ENCODE results near the gene PIGU. TPM values are rescaled to one million over a fixed set of nuclear protein-coding genes. Genes with fewer than 3 reads are reported as not detected.

The PIGU gene
- total and polyA plus RNA-seq, 2 donors (not counting 3 experiments of a cell fraction or from before 2014, with no cell fraction given): 20.3 to 81.8 TPM

DNA sequence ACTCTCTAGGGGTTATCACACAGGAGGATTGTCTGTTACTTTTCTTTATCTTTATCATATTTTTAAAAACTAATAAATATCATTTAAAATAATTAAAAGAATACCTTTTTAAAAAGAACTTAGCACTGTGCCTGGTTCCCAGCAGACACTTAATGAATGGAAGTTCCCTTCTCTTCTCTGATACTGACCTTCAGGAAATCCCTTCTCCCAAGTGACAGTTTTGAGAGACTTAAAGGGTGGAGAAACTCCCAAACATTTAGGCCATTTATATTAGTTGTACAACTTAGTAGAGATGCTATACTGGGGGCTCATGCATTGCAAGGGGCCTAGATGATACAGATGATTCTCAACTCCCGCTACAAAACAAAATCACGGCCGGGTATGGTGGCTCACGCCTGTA, 99.8 kb downstream of the PIGU start:
- intact Hi-C loops (cut with micrococcal nuclease) (no loop called here), dilution Hi-C loops (cut with MboI; ENCODE audit: extremely low pct_ligation_motif_present, low sequenced_read_pairs) (no loop called here)
- no peaks in the 10 kb centered on the region for H3K79me2 ChIP-seq (ENCODE audit: control insufficient read depth, insufficient read depth, low read length)
- peaks cover 0 to 1% of the 10 kb centered on the region in 2 experiments for H3K36me3 ChIP-seq (ENCODE audit: control insufficient read depth in 2 of 2, extremely low read depth in 1 of 2, insufficient read depth in 2 of 2, low read length in 2 of 2)
- H3K27ac ChIP-seq (ENCODE audit: insufficient read depth, low read depth, low read length): no peak overlapping the region
- BruUV-seq (replicated peaks): no TSS peak
- TF ChIP-seq GATA2 (IDR thresholded peaks at IDR 0.05; ENCODE audit: insufficient read depth, insufficient read length, low read depth, low read length) (no peak), EZH2 (IDR thresholded peaks at IDR 0.05; ENCODE audit: borderline replicate concordance, low read depth, low read length, severe bottlenecking) (no peak), JUN (IDR thresholded peaks at IDR 0.05; ENCODE audit: borderline replicate concordance, insufficient read depth, insufficient read length, low read depth) (no peak), POLR2AphosphoS5 (IDR thresholded peaks at IDR 0.05; ENCODE audit: insufficient read depth, low read depth, low read length) (no peak), MYC (IDR thresholded peaks at IDR 0.05; ENCODE audit: low read depth, low read length) (no peak), FOS (IDR thresholded peaks at IDR 0.05; ENCODE audit: borderline replicate concordance, insufficient read depth, low read length) (no peak), POLR2A (IDR thresholded peaks at IDR 0.05; ENCODE audit: low read depth, low read length) (no peak)
- TF ChIP-seq, protein P1, sequence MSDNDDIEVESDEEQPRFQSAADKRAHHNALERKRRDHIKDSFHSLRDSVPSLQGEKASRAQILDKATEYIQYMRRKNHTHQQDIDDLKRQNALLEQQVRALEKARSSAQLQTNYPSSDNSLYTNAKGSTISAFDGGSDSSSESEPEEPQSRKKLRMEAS (IDR thresholded peaks at IDR 0.05; ENCODE audit: insufficient read depth, insufficient read length): no peak
- TF ChIP-seq, protein P2, sequence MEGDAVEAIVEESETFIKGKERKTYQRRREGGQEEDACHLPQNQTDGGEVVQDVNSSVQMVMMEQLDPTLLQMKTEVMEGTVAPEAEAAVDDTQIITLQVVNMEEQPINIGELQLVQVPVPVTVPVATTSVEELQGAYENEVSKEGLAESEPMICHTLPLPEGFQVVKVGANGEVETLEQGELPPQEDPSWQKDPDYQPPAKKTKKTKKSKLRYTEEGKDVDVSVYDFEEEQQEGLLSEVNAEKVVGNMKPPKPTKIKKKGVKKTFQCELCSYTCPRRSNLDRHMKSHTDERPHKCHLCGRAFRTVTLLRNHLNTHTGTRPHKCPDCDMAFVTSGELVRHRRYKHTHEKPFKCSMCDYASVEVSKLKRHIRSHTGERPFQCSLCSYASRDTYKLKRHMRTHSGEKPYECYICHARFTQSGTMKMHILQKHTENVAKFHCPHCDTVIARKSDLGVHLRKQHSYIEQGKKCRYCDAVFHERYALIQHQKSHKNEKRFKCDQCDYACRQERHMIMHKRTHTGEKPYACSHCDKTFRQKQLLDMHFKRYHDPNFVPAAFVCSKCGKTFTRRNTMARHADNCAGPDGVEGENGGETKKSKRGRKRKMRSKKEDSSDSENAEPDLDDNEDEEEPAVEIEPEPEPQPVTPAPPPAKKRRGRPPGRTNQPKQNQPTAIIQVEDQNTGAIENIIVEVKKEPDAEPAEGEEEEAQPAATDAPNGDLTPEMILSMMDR (IDR thresholded peaks at IDR 0.05; ENCODE audit: extremely low read depth in 1 of 2, insufficient read depth in 1 of 2, low read depth in 1 of 2, low read length in 2 of 2): no peak
- no peak overlapping the region for H3K4me2 ChIP-seq (ENCODE audit: insufficient read depth, low read length)
- H3K4me3 ChIP-seq (replicated peaks in 1 of 3; ENCODE audit: insufficient read depth in 1 of 3, low read depth in 1 of 3, low read length in 3 of 3): no peak overlapping the region
- H2AFZ ChIP-seq (ENCODE audit: low read depth, low read length): no peak overlapping the region
- ChIA-PET POLR2A (no interaction called here), CTCF (interaction anchor here (2.3 to 6.1 kb wide), 2 partner anchors 15 to 193 kb away, joined by 8 to 92 read pairs; no protein-coding TSS in a partner anchor)
- H3K4me1 ChIP-seq (ENCODE audit: control insufficient read depth, extremely low read depth, insufficient read depth, low read length): peaks cover 8% of the 10 kb centered on the region
- H4K20me1 ChIP-seq (replicated peaks; ENCODE audit: control insufficient read depth, extremely low read depth, insufficient read depth, low read length): no peaks in the 10 kb centered on the region
- DNase-seq (ENCODE audit: low read depth, low spot score): no peak
- no peaks in the 10 kb centered on the region for H3K27me3 ChIP-seq (ENCODE audit: control insufficient read depth in 2 of 2, insufficient read depth in 2 of 2, low read length in 2 of 2)
- H3K9ac ChIP-seq (replicated peaks; ENCODE audit: extremely low read depth, insufficient read depth, low read length): no peak overlapping the region
- no peaks in the 10 kb centered on the region for H3K9me3 ChIP-seq (replicated peaks; ENCODE audit: control insufficient read depth, insufficient read depth, low read length)
- H3K9me1 ChIP-seq (replicated peaks; ENCODE audit: control insufficient read depth, extremely low read depth, insufficient read depth, low read length): no peaks in the 10 kb centered on the region
- FAIRE-seq: no peak

Data from endothelial cell of umbilical vein (primary cell).